ENCODE data around the gene KCNAB1. TPM values are rescaled to one million over a fixed set of nuclear protein-coding genes. Genes with fewer than 3 reads are reported as not detected.

KCNAB1 gene
- total and polyA plus RNA-seq, 10 of the 15 experiments (the other 5 are each of a cell fraction or from before 2014, with no cell fraction given), result 0.11 to 0.69 (median 0.43) TPM; not detected in 6

- TF ChIP-seq SIX5 (IDR thresholded peaks at IDR 0.05; ENCODE audit: low read depth, low read length, severe bottlenecking) (no peak), NRF1 (conservative IDR thresholded peaks at IDR 0.05; ENCODE audit: low read depth, low read length) (no peak), RCOR1 (conservative IDR thresholded peaks at IDR 0.05; ENCODE audit: low read depth, low read length) (no peak), BCLAF1 (IDR thresholded peaks at IDR 0.05) (no peak), NFYA (IDR thresholded peaks at IDR 0.05; ENCODE audit: borderline replicate concordance, low read depth, low read length) (no peak)
These were observed 336.4 kb downstream of the KCNAB1 start (continued) for GRCh38 chr3:156456771-156457224.

DNA sequence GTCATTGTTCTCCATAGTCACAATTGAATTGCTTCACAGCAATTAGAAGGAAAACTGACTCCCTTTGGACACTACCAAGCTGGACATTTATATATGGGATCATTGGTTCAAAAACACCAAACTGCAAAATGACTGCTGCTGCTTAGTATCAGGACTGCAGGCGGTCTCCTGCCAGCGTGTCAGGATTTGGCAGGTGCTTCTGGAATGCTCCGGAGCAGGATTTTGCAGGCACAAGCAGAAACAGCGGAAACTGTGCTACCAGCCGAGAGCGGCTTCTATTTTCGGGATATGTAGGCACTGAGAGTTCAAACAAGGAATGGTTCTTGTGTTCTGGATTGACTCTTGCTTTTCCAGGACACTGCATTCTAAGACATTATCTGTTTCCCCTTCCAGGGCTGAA is 339.1 kb downstream of the KCNAB1 start:
- WGBS (ENCODE audit: insufficient coverage, insufficient replicate concordance, low lambda C conversion rate, missing lambda C conversion rate), result 73% methylated on average over 7 of the region's 7 CpGs
- no peak for DNase-seq (ENCODE audit: low read depth, low spot score)

More for the DNA sequence above, 339.1 kb downstream of the KCNAB1 start:
- RAD21 ChIA-PET (ENCODE audit: unreplicated experiment), result no interaction called here
- Histone ChIP-seq H2AFZ (ENCODE audit: control insufficient read depth, low read depth, low read length) (no peak overlapping the region), H3K9me3 (replicated peaks; ENCODE audit: control insufficient read depth, insufficient read depth, low read length) (no peaks in the 10 kb centered on the region), H3K4me1 (ENCODE audit: control insufficient read depth, insufficient read depth, low read length) (peaks cover 6% of the 10 kb centered on the region; the same call in 1 of the 2 replicates), H3K4me2 (ENCODE audit: control insufficient read depth, insufficient read depth) (no peak overlapping the region), H3K4me3 (no peak overlapping the region), H3K36me3 (ENCODE audit: control insufficient read depth in 2 of 2, insufficient read depth in 2 of 2, low read length in 1 of 2) (no peaks in the 10 kb centered on the region), H3K27me3 (replicated peaks in 1 of 2; ENCODE audit: control insufficient read depth in 2 of 2, insufficient read depth in 2 of 2, low read length in 1 of 2) (no peaks in the 10 kb centered on the region), H3K9ac (ENCODE audit: control insufficient read depth, insufficient read depth, low read length) (no peak overlapping the region), H3K27ac (ENCODE audit: control insufficient read depth, insufficient read depth) (no peak overlapping the region), H3K79me2 (ENCODE audit: control insufficient read depth, insufficient read depth, low read length) (no peaks in the 10 kb centered on the region), H4K20me1 (ENCODE audit: control insufficient read depth, insufficient read depth) (no peaks in the 10 kb centered on the region)
- BruUV-seq (replicated peaks), result no TSS peak
- FAIRE-seq, result no peak
- POLR2A ChIA-PET, result no interaction called here
- no peak for ATAC-seq
- intact Hi-C loops (cut with micrococcal nuclease; ENCODE audit: unreplicated experiment) (no loop called here), in situ Hi-C loops (cut with MboI) (no loop called here)
- SMC1A ChIA-PET (ENCODE audit: uncharacterized antibody, unreplicated experiment), result no interaction called here
- CTCF ChIA-PET, result interaction anchor here (1.0 to 1.7 kb wide), 4 partner anchors 8 to 51 kb away, joined by 4 to 7 read pairs (median 7); no protein-coding TSS in a partner anchor
- TF ChIP-seq BRCA1 (IDR thresholded peaks at IDR 0.05; ENCODE audit: low read depth, low read length), result no peak
- TF ChIP-seq FOXK2 (IDR thresholded peaks at IDR 0.05), result no peak
- no peak for TF ChIP-seq IKZF1 (conservative IDR thresholded peaks at IDR 0.05)
- TF ChIP-seq CREM (IDR thresholded peaks at IDR 0.05; ENCODE audit: low read depth), result no peak
